HCT116 (cell line): ENCODE results near the gene PTGIS.

ENCODE experiments used
- CTCF ChIP-seq, 3 experiments: fragments of 200-600 bp in 1 of 3; sonication (generic) in 1 of 3; IDR thresholded peaks in 2 of 3; conservative IDR thresholded peaks in 1 of 3; 2 replicates each; pipeline ENCODE4 v1.5.1; 2012 to 2017; ENCODE audit warnings: low read depth in 2 of 3, low read length in 2 of 3, antibody characterized with exemption in 1 of 3, borderline replicate concordance in 1 of 3, control low read depth in 1 of 3, mild to moderate bottlenecking in 1 of 3, mixed read lengths in 1 of 3, mixed run types in 1 of 3, moderate library complexity in 1 of 3; ENCODE audit not compliant: insufficient read depth in 1 of 3
- EGR1 ChIP-seq: IDR thresholded peaks from 2 replicates; pipeline ENCODE4 v1.6.1; 2012; ENCODE audit warnings: low read depth
- EZH2phosphoT487 ChIP-seq: fragments of 200-600 bp; IDR thresholded peaks from 2 replicates; pipeline ENCODE4 v1.6.1; 2018; ENCODE audit warnings: antibody characterized with exemption, borderline replicate concordance
- POLR2A ChIP-seq: IDR thresholded peaks from 2 replicates; pipeline ENCODE4 v1.7.0; 2011; ENCODE audit warnings: borderline replicate concordance; ENCODE audit not compliant: insufficient read depth, insufficient read length; ENCODE audit errors: extremely low read depth
- POLR2AphosphoS5 ChIP-seq: IDR thresholded peaks from 2 replicates; pipeline ENCODE4 v1.6.1; 2011; ENCODE audit warnings: mild to moderate bottlenecking, low read depth, low read length, moderate library complexity
- ZFX ChIP-seq: fragments of 450-650 bp; IDR thresholded peaks from 2 replicates; pipeline ENCODE4 v1.6.1; 2017
- TF ChIP-seq, protein P1 (sequence below): IDR thresholded peaks from 2 replicates; pipeline ENCODE4 v1.6.1; 2012; ENCODE audit warnings: low read depth

- TF ChIP-seq ZFX = no peak
- no peak for TF ChIP-seq CTCF (IDR thresholded peaks at IDR 0.05 in 2 of 3, conservative IDR thresholded peaks at IDR 0.05 in 1 of 3; ENCODE audit: borderline replicate concordance in 1 of 3, insufficient read depth in 1 of 3, low read depth in 2 of 3, low read length in 2 of 3)
- TF ChIP-seq EGR1 = no peak
- no peak for TF ChIP-seq POLR2AphosphoS5
- no peak for TF ChIP-seq EZH2phosphoT487
- TF ChIP-seq, protein P1, sequence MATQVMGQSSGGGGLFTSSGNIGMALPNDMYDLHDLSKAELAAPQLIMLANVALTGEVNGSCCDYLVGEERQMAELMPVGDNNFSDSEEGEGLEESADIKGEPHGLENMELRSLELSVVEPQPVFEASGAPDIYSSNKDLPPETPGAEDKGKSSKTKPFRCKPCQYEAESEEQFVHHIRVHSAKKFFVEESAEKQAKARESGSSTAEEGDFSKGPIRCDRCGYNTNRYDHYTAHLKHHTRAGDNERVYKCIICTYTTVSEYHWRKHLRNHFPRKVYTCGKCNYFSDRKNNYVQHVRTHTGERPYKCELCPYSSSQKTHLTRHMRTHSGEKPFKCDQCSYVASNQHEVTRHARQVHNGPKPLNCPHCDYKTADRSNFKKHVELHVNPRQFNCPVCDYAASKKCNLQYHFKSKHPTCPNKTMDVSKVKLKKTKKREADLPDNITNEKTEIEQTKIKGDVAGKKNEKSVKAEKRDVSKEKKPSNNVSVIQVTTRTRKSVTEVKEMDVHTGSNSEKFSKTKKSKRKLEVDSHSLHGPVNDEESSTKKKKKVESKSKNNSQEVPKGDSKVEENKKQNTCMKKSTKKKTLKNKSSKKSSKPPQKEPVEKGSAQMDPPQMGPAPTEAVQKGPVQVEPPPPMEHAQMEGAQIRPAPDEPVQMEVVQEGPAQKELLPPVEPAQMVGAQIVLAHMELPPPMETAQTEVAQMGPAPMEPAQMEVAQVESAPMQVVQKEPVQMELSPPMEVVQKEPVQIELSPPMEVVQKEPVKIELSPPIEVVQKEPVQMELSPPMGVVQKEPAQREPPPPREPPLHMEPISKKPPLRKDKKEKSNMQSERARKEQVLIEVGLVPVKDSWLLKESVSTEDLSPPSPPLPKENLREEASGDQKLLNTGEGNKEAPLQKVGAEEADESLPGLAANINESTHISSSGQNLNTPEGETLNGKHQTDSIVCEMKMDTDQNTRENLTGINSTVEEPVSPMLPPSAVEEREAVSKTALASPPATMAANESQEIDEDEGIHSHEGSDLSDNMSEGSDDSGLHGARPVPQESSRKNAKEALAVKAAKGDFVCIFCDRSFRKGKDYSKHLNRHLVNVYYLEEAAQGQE = no peak
- no peak for TF ChIP-seq POLR2A
Measured at GRCh38 chr20:49544535-49544934, 23.4 kb downstream of the PTGIS start.
